GM23248 (cell line): ENCODE results near the gene ABCA8. TPM values are rescaled to one million over a fixed set of nuclear protein-coding genes. Genes with fewer than 3 reads are reported as not detected.

Experiments used
- DNase-seq: peaks from one replicate; pipeline ENCODE4 v3.0.0-alpha.2; 2015
- H2AFZ ChIP-seq: fragments of 200-600 bp; sonication (generic); 2 replicates; pipeline ENCODE4 v1.6.1; 2016; ENCODE audit warnings: antibody characterized with exemption
- H3F3A ChIP-seq: fragments of 200-600 bp; sonication (generic); 2 replicates; pipeline ENCODE4 v1.6.1; 2016; ENCODE audit warnings: mild to moderate bottlenecking, antibody characterized with exemption, mixed run types; ENCODE audit not compliant: insufficient read depth
- H3K27ac ChIP-seq: fragments of 200-600 bp; sonication (generic); 2 replicates; pipeline ENCODE4 v1.5.1; 2016; ENCODE audit warnings: mild to moderate bottlenecking
- H3K27me3 ChIP-seq: fragments of 200-600 bp; sonication (generic); replicated peaks from 2 replicates; pipeline ENCODE4 v1.6.1; 2016; ENCODE audit warnings: mild to moderate bottlenecking; ENCODE audit not compliant: insufficient read depth
- H3K36me3 ChIP-seq: fragments of 200-600 bp; sonication (generic); 2 replicates; pipeline ENCODE4 v1.6.1; 2016; ENCODE audit warnings: low read depth, mild to moderate bottlenecking
- H3K4me1 ChIP-seq: fragments of 200-600 bp; sonication (generic); 2 replicates; pipeline ENCODE4 v1.6.1; 2016; ENCODE audit warnings: mild to moderate bottlenecking; ENCODE audit not compliant: insufficient read depth
- H3K4me2 ChIP-seq: fragments of 200-600 bp; sonication (generic); one replicate; pipeline ENCODE4 v1.6.1; 2016; ENCODE audit warnings: mild to moderate bottlenecking; ENCODE audit not compliant: unreplicated experiment
- H3K4me3 ChIP-seq: fragments of 200-600 bp; sonication (generic); 2 replicates; pipeline ENCODE4 v1.5.1; 2016; ENCODE audit warnings: mild to moderate bottlenecking
- H3K79me2 ChIP-seq: fragments of 200-600 bp; sonication (generic); 2 replicates; pipeline ENCODE4 v1.6.1; 2016; ENCODE audit warnings: mild to moderate bottlenecking; ENCODE audit not compliant: insufficient read depth
- H3K9ac ChIP-seq: fragments of 200-600 bp; sonication (generic); 2 replicates; pipeline ENCODE4 v1.6.1; 2016; ENCODE audit warnings: mild to moderate bottlenecking
- H3K9me2 ChIP-seq: fragments of 200-600 bp; sonication (generic); 2 replicates; pipeline ENCODE4 v1.6.1; 2016; ENCODE audit warnings: mixed run types, mild to moderate bottlenecking, moderate library complexity; ENCODE audit not compliant: insufficient read depth
- H3K9me3 ChIP-seq: fragments of 200-600 bp; sonication (generic); one replicate; pipeline ENCODE4 v1.6.1; 2017; ENCODE audit warnings: low read depth
- H4K20me1 ChIP-seq: fragments of 200-600 bp; sonication (generic); 2 replicates; pipeline ENCODE4 v1.6.0; 2016; ENCODE audit not compliant: insufficient read depth
- EZH2 ChIP-seq: fragments of 200-600 bp; sonication (generic); IDR thresholded peaks from 2 replicates; pipeline ENCODE4 v1.6.1; 2018; ENCODE audit warnings: antibody characterized with exemption, mild to moderate bottlenecking; ENCODE audit not compliant: insufficient read depth, poor library complexity, severe bottlenecking
- EZH2phosphoT487 ChIP-seq: fragments of 200-600 bp; sonication (generic); IDR thresholded peaks from 2 replicates; pipeline ENCODE4 v1.6.1; 2018; ENCODE audit warnings: antibody characterized with exemption, moderate library complexity, mild to moderate bottlenecking, low read depth; ENCODE audit not compliant: insufficient read depth
- WGBS, 2 experiments: methylation state at CpG; one replicate each; pipeline ENCODE4 v1.1.6; 2015 to 2017; ENCODE audit warnings: low lambda C conversion rate in 2 of 2, low coverage in 1 of 2; ENCODE audit errors: missing lambda C conversion rate in 2 of 2; 5-methylcytosine and 5-hydroxymethylcytosine counted together
- in situ Hi-C: fragments of 300-500 bp; cut with MboI; formaldehyde crosslinking; loops from 2 replicates; pipeline ENCODE4 v1.15.0; 2020
- polyA plus RNA-seq: library from polyadenylated mRNA; unstranded; fragments of >200 nt; fragmentation: Nextera tagmentation; extraction: Ambion mirVana; gene quantifications from 2 replicates; pipeline ENCODE4 v1.2.1, GENCODE V29; 2016
- total RNA-seq: library from RNA; depleted of rRNA; stranded (reverse); fragments of >200 nt; shearing (Covaris generic); gene quantifications from 2 replicates; pipeline ENCODE4 v1.2.3, GENCODE V29; 2014

ABCA8 gene
- total and polyA plus RNA-seq, 2 experiments from 2014 or later = 4.4 to 8.0 TPM

- H3K4me2 ChIP-seq = no peak overlapping the region
- in situ Hi-C loops = no loop called here
- no peaks in the 10 kb centered on the region for H4K20me1 ChIP-seq
- H3K9me2 ChIP-seq = no peaks in the 10 kb centered on the region
- H3K36me3 ChIP-seq = no peaks in the 10 kb centered on the region
- no peaks in the 10 kb centered on the region for H3K27me3 ChIP-seq
- H3K27ac ChIP-seq = no peak overlapping the region
- no peaks in the 10 kb centered on the region for H3F3A ChIP-seq
- no peaks in the 10 kb centered on the region for H3K79me2 ChIP-seq
- no peak overlapping the region for H2AFZ ChIP-seq
- WGBS, 2 experiments = 83 to 85% methylated on average over 8 of the region's 8 CpGs
- TF ChIP-seq EZH2 = no peak
- TF ChIP-seq EZH2phosphoT487 = no peak
- H3K9me3 ChIP-seq = no peaks in the 10 kb centered on the region
- no peak overlapping the region for H3K4me3 ChIP-seq
- DNase-seq = no peak
- no peak overlapping the region for H3K9ac ChIP-seq
- no peaks in the 10 kb centered on the region for H3K4me1 ChIP-seq
These were observed 17.2 kb downstream of the ABCA8 start for GRCh38 chr17:68937890-68938514.

- Histone ChIP-seq H3K4me1 (no peaks in the 10 kb centered on the region), H2AFZ (no peak overlapping the region), H3K27ac (no peak overlapping the region), H3K27me3 (no peaks in the 10 kb centered on the region), H3K9me3 (no peaks in the 10 kb centered on the region), H3K9me2 (no peaks in the 10 kb centered on the region), H4K20me1 (no peaks in the 10 kb centered on the region), H3K4me3 (no peak overlapping the region), H3K36me3 (no peaks in the 10 kb centered on the region), H3K9ac (no peak overlapping the region), H3K79me2 (no peaks in the 10 kb centered on the region), H3F3A (no peaks in the 10 kb centered on the region), H3K4me2 (no peak overlapping the region)
- TF ChIP-seq EZH2phosphoT487 = no peak
- TF ChIP-seq EZH2 = no peak
- DNase-seq = no peak
- in situ Hi-C loops = no loop called here
- WGBS, 2 experiments = 68 to 74% methylated on average over 4 of the region's 4 CpGs
These were observed 27.7 kb downstream of the ABCA8 start for GRCh38 chr17:68927516-68927915.

- WGBS, 2 experiments = 73 to 74% methylated on average over 9 of the region's 9 CpGs
- H3K27me3 ChIP-seq = no peaks in the 10 kb centered on the region
- no peak overlapping the region for H3K27ac ChIP-seq
- H3K9me2 ChIP-seq = no peaks in the 10 kb centered on the region; the same call in 1 of the 2 replicates
- no peaks in the 10 kb centered on the region for H3K4me1 ChIP-seq
- H4K20me1 ChIP-seq = no peaks in the 10 kb centered on the region
- no peaks in the 10 kb centered on the region for H3K9me3 ChIP-seq
- H3K4me3 ChIP-seq = no peak overlapping the region
- no peaks in the 10 kb centered on the region for H3K36me3 ChIP-seq
- H3K4me2 ChIP-seq = no peak overlapping the region
- TF ChIP-seq EZH2phosphoT487 (no peak), EZH2 (no peak)
- H3K79me2 ChIP-seq = no peaks in the 10 kb centered on the region
- in situ Hi-C loops = no loop called here
- no peaks in the 10 kb centered on the region for H3F3A ChIP-seq
- H2AFZ ChIP-seq = no peak overlapping the region
- no peak for DNase-seq
- no peak overlapping the region for H3K9ac ChIP-seq
These were observed 30.1 kb downstream of the ABCA8 start for GRCh38 chr17:68924793-68925720.

GRCh38 chr17:68910789-68911431 lies 44.3 kb downstream of the ABCA8 start:
- Histone ChIP-seq H3K4me1 (peaks cover 24% of the 10 kb centered on the region), H3K4me3 (no peak overlapping the region), H4K20me1 (no peaks in the 10 kb centered on the region), H3K27ac (no peak overlapping the region), H3K9ac (no peak overlapping the region), H3K4me2 (no peak overlapping the region), H3F3A (peaks cover 26% of the 10 kb centered on the region), H2AFZ (no peak overlapping the region), H3K27me3 (no peaks in the 10 kb centered on the region), H3K79me2 (no peaks in the 10 kb centered on the region), H3K36me3 (no peaks in the 10 kb centered on the region), H3K9me3 (no peaks in the 10 kb centered on the region), H3K9me2 (no peaks in the 10 kb centered on the region)
- DNase-seq = no peak
- TF ChIP-seq EZH2 = no peak
- no peak for TF ChIP-seq EZH2phosphoT487
- in situ Hi-C loops = no loop called here
- 95 to 100% methylated on average over 2 of the region's 2 CpGs for WGBS, 2 experiments
